ENCODE data around the gene ENPP4.
A peak's percentile ranks its signal among the peaks of the same experiment; 100 is the strongest.
"Not testable (repeated sequence)": the region's sequence is repeated elsewhere in the genome, so short reads cannot be mapped to it uniquely, and the experiment has no call there.

Gene ENPP4, protein sequence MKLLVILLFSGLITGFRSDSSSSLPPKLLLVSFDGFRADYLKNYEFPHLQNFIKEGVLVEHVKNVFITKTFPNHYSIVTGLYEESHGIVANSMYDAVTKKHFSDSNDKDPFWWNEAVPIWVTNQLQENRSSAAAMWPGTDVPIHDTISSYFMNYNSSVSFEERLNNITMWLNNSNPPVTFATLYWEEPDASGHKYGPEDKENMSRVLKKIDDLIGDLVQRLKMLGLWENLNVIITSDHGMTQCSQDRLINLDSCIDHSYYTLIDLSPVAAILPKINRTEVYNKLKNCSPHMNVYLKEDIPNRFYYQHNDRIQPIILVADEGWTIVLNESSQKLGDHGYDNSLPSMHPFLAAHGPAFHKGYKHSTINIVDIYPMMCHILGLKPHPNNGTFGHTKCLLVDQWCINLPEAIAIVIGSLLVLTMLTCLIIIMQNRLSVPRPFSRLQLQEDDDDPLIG
- total RNA-seq, result 15.8 to 38.0 (median 31.0) reads per million in 3 experiments

DNA sequence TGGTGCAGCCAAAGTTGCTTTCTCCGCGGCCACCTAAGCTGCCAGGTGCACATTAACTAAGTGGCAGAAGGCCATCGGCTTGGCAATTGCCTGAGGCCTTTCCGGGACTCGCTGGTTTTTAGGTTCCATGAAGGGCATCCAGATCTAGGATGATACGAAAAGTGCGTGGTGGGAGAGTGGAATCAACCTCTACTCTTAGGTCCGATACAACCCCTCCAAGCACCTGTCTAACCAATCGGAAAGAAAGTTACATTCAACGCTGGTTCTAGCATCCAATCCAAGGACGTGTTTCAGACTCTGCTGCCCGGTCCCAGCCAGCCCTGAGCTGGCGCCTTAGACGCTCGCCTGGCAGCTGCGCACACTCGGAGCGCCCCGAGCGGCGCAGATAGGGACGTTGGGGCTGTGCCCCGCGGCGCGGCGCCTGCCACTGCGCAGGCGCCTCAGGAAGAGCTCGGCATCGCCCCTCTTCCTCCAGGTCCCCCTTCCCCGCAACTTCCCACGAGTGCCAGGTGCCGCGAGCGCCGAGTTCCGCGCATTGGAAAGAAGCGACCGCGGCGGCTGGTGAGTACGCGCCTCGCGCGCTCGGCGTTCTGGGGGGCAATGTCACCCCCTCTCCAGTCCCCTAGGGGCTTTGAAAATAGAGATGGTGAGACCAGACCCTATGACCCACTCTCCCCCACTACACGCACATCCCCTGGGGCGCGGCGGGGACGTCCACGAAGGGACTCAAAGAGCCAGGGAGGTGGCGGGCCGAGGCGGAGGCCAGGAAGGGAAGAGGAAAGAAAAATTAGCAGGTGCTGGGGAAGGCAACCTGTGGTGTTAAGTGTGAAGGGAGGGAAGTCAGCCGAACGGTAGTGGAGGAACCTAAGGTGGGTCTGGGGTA lies at the start of gene ENPP4:
Gene ENPP4 (plus strand): TSS at position 361 of the 883 bp plus-strand sequence. CDS start 9,595 bp downstream, outside the sequence.
- peak; percentile 91 for DNase-seq

DNA sequence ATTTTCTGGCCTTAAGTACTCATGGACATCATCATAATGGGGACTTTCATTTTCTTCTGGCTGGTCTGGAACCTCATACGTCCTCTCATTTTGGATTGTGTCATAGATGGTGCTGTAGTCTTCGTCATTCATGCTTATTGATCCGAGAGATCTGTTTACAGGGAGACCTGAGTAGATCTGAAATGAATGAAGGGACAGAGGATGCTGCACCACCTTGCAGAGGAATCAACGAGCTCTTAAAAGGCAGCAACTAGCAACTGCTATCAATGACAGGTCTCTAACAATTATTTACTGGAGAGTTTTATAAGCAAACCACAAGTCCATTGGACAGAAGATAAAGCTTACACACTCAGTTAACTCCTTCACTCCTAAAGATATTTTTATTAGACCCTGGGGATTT lies 49.7 kb upstream of the ENPP4 start:
- DNase-seq, result no peak

DNA sequence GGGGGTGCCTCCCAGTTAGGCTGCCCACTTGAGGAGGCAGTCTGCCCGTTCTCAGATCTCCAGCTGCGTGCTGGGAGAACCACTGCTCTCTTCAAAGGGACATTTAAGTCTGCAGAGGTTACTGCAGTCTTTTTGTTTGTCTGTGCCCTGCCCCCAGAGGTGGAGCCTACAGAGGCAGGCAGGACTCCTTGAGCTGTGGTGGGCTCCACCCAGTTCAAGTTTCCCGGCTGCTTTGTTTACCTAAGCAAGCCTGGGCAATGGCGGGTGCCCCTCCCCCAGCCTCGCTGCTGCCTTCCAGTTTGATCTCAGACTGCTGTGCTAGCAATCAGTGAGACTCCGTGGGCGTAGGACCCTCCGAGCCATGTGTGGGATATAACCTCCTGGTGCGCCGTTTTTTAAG lies 44.1 kb upstream of the ENPP4 start:
- not testable (repeated sequence) for DNase-seq

DNA sequence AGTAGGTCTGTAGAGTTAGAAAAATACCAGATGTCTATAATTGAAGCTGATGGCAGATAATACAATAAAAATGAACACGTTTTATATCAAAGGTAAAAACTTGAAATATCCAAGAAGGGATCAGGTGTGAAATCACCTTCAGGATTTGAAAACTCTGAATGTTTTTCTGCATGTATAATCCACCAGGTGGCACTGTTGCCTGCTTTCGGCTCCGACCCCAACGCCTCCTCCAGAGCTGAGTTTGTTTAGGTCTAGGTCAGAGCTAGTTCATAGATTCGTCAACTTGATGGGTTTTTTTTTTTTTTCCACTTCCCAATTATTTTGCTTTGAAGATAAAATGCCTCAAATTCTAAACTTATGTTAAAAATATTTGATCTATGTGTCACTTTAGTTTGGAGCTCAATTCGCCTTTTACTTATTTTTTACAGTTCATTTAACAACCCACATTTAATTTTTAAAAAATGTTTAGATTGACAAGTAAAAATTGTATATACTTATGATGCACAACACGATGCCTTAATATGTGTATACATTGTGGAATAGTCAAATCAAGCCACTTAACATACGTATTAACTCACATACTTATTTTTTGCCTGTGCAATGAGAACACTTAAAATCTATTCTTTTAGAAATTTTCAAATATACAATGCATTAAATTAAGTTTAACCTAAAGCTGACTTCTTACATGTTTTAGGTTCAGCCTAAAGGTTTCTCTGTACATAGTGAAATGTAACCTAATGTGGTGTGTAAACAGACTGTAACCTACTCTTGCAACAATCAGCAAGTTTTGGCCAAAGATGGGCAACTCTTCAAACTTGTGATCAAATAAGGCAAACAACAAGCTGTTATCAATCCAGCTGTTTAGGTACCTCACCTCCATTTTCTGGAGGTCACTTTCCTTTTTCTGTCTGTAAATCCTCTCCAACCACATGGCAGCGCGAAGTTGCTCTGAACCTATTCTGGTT lies 39.4 kb upstream of the ENPP4 start:
- DNase-seq, result peak; percentile 20

DNA sequence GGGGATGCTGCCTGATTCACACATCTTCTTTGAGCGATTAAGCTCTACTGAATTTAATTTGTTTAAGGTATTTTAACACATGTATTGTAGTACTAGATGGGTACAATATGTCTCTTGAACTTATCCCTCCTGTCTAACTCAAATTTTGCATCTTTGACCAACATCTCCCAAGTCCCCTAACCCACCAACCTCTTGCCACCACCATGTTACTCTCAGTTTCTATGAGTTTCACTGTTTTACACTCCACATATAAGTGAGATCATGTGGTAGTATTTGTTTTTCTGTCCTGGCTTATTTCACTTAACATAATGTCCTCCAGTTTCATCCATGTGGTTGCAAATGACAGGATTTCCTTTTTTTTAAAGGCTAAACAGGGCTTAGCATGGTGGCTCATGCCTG lies 38.7 kb upstream of the ENPP4 start:
- DNase-seq, result no peak

DNA sequence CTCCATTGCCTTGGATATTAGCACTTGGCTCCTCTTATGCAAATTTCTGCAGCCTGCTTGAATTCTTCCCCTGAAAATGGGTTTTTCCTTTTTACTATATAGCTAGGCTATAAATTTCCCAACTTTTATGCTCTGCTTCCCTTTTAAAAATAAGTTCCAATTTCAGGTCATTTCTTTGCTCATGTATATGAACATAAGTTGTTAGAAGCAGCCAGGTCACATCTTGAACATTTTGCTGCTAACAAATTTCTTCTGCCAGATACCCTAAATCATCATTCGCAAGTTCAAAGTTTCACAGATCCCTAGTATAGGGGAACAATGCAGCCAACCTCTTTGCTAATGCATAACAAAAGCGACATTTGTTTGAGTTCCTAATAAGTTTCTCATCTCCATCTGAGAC lies 34.5 kb upstream of the ENPP4 start:
- no peak for DNase-seq

DNA sequence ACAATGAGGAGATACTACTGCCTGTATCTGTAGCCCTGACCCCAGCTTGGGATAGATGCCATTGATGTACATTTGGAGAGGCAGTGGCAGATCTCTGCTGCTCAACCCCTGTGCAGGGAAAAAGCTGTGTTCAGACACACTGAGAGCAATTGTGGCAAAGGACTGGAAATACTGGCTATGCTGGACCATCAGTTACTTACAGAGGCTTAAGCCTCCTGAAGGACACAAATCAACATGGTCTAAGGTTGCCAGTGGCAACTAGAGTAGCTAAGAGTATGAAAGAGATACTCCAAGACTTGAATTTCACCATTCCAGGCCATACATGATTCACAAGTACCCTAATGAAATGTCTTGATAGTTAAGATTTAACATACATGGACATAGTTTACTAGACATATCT lies 32.4 kb upstream of the ENPP4 start:
- no peak for DNase-seq

DNA sequence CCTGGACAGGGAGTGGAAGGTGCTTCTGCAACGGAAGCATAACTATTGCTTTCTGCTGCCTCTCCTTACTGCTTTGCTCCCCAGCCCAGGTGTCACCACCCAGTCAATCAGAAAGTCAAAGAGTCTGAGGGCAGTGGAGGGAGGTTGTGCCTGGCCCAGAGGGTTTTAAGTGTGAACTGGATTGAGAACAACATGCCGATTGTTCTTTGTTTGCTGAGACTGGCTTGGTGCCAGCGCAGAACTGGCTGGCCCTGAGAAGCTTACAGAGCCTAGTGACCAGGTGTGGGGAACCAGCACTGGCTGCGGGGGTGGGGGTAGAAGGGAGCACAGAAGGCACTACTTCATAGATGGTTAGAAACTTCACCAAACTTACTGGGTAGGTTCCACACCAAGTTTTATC lies 31.1 kb upstream of the ENPP4 start:
- DNase-seq, result no peak

DNA sequence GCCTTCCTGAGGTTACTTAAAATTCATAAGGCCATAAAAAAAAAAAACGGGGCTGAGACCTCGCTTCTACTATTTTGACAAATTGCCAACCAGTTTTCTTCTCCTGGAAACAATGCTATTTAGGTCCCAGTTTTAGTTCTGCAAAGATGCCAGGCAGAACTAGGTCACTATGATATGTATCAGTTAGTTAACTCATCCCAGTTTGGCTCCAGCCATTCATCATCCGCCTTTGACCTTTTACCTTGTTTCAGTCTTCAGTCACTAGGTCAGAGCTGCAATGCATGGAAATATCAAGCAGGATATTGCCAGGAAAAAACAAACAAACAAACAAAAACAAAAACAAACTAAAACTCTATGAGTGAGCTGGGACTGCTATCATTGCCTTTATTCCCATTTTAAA lies 29.8 kb upstream of the ENPP4 start:
- DNase-seq, result no peak

DNA sequence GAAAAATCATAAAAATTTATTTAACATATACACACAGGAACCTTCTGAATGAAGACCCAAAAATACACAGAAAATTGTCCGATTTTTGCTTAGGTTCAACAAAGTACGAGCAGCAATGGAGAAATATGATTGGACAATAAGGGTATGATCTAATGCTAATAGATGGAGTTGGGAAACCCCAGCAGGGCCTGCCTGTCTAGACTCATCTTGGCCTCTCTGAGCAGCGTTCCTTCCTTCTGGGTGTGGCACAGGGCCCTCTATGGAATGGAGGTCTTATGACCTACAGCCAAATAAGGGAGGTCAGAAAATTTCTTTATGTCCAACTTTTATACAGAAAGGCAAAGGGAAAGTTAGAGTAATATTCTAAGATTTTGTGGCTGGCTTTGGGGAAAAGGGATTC lies 27.7 kb upstream of the ENPP4 start:
- no peak for DNase-seq

DNA sequence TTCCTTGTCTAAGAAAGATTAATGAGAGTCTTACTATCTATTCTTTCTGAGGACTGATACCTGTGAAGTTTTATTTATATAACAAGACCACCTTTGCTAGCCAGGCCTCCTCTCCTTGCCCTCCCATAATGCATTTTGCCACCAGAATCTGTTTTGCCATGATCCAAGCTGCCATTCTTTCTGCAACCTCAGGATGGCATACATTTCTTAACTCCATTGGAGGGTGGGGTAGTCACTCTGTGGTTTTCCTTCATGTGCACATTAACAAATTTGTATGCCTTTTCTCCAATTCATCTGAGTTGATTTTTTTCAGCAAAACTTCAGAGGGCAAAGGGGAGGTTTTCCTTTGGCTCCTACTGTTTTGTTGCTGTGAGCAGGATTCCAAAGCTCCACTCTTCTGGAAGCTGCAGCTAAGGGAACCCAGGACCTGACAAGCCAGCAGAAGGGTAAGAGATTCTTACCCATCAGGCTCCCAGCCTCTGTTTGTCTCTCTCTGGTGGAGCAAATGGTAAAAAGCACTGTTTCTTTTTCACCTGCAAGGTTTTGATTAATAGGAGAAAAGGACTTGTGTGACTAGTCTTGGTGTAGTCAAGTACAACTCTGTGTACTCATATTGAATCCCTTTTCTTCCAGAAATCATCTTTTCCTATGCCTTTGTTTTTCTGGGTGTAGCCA lies 26.2 kb upstream of the ENPP4 start:
- DNase-seq, result no peak

DNA sequence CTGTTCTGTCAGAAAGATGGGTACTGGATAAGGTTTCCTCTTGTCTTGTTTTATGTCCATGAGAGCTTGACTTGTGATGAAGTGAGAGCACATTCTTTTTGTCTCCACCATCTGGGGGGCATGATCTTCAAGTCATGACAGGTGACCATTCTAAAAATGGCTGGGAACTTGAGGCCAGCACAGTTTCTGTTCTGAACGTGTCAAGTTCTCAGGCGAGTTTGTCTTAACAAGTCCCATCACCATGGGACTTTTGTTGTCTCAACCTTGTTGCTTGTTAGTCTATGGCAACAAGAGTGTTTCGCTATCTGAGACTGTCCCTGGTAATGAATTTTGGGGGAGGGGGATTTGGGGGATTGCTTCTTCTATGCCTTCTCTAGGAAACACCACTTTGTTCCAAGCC lies 25.6 kb upstream of the ENPP4 start:
- DNase-seq, result no peak

DNA sequence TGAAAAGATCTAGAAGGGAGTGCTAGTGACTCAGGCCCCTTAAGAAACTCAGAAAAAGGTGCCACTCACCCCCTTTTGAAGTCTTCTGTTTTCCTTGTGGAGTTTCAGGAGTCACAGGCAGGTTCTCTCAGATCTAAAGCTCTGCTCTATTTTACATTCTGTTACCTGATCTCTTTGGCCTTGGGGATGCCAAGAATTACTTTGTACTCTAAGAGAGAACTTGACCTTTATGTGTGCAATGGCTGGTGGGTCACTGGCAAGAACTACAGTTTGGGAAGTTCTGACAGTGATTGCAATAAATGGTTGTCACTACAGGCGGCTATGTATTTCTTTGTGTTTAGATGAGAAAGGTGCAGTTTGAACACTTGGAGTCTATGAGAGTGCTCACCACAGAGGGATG lies 24.2 kb upstream of the ENPP4 start:
- DNase-seq, result no peak

DNA sequence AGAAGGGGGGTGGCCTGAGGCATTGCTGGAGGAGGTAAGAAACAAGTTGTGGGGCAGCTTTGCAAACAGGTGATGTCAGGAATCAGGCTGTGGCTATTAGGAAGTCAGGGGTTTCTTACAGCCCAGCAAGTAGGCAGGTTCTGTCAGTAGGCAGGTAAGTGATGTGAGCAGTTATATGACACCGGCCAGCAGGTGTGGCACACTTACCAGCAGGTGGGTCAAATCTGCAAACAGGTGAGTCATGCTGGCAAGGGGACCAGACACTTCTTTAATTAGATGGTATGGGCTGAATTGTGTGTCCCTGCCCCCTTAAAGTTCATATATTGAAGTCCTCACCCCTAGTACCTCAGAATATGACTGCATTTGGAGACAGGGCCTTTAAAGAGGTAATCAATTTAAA lies 16.4 kb upstream of the ENPP4 start:
- DNase-seq, result no peak

DNA sequence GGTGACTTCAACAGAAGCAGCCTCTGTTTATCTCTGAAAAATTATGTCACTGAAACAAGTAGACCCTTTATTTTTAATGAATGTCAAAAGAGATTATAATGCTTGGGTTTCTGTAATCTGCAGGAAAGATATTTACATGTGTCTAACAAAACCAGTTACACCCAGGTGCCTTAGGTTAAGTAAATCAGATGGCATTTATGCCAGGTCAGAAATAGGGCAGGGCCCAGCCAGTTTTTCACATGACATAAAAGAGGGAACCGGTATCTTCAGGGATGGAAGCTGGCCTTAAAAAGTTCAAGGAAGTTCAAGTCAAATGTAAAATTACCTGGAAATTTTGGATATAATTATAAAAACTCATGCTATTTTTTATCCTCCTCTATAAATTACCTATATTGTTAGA lies 14.2 kb upstream of the ENPP4 start:
- no peak for DNase-seq

DNA sequence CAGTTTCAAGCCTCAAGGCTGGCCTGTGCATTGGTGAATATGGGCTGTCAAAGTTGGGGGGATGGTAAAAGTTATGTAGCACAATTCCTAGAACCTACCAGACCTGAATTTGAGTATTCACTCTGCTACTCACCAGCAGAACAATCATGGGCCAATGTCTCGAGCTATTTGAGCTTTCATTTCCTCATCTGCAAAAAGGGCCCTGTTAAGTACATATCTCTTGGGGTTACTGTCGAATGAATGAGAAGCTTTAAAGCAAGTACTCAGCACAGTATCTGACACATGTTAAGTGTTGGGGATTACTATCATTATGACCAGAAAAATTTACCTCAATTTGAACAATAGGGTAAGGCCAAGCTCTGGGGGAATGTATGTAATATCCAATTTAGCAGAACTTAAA lies 13.5 kb upstream of the ENPP4 start:
- DNase-seq, result no peak

DNA sequence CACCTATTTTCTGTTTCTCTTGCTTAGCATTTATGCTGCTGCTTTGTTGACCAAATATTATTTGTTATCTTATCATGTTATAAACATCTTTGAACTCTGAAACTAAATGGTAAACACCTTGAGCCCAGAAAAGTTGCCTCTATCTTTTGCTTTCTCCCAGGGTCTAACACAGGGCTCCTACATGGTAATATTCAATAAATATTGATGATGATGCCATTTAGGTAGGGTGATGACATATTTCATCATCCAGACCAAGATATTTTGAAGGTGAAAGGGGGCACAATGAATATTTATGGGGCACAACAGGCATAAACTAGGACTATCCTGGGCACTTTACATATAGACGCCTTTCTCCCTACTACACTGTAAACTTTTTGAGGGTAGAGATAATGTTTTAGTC lies 11.6 kb upstream of the ENPP4 start:
- DNase-seq, result no peak

DNA sequence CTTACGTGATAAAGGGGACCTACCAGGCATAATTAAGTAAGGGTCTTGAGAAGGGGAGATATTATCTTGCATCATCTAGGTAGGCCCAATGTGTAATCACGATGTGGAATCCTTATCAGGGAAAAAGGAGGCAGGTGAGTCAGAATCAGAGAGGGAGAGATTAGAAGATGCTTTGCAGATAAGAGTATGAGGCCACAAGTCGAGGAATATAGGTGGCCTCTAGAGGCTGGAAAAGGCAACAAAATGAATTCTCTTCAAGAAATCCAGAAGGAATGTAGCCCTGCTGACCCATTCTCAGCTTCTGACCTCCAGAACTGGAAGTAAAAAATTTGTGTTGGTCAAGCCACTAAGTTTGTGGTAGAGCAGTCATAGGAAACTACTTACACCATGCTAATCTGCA lies 11.0 kb upstream of the ENPP4 start:
- DNase-seq, result no peak

DNA sequence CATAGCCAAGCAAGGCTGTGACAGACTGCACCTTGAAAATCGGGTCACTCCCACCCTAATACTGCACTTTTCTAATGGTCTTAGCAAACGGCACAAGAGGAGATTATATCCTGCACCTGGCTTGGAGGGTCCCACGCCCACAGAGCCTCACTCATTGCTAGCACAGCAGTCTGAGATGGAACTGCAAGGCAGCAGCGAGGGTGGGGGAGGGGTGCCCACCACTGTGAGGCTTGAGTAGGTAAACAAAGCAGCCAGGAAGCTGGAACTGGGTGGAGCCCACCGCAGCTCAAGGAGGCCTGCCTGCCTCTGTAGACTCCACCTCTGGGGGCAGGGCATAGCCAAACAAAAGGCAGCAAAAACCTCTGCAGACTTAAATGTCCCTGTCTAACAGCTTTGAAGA lies 10.1 kb upstream of the ENPP4 start:
- not testable (repeated sequence) for DNase-seq

DNA sequence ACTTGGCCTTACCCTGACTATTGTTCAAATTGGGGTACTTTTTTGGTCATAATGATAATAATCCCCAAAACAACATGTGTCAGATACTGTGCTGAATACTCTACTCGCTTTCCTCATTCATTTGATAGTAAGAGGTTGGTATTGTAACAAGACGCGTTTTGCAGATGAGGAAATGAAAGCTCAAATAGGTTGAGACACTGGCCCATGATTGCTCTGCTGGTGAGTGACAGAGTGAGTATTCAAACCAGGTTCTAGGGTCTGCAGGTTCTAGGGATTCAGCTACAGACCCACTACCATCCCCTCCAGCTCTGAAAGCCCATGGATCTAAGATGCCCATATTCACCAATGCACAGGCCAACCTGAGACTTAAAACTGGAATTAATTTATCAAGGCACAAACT lies 1.3 kb upstream of the ENPP4 start:
- DNase-seq, result no peak

DNA sequence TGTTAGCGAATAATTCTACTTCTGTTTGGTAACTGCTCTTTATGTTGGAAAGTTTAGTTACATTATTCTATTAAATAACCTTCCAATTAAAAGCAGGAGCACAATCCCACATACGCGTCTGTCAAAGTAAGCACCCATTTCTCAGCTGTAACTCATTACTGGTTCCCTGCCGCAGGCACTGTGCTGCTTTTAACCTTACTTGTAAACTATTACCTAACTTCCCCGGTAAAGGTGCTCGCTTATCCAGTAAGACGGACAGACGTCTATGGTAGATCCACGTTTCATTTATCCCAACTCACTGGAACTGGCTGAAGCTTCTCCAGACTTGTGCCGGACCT lies 529 bp upstream of the ENPP4 start:
- no peak for DNase-seq

DNA sequence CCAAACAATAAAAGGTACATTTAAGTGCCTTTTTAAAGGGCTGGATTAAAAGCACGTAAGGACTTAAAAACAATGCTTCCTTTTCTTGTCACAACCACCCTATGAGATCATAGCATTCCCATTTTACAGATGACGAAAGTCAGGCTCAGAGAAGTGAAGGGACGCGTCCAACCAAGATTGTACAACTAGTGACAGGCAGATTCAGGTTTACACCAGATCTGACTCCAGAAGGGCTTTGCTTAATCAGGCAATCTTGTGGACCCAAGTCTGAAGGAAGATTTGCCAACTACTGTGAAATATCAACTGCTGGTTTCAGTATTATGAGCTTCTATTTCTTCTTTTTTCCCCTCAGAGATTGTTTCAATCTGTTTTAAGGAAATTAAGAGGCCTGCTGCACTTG lies 877 bp downstream of the ENPP4 start:
- no peak for DNase-seq
